NCI-H510A (cell line): ENCODE measurements around the gene IGSF11.
"Not testable (repeated sequence)": the region's sequence is repeated elsewhere in the genome, so short reads cannot be mapped to it uniquely, and the experiment has no call there.

Experiments
- DNase-seq: peaks from one replicate; lab custom pipeline; 2025; lab: John Stamatoyannopoulos, UW

Gene IGSF11

GRCh38 chr3:118863731-118864322 is 170.8 kb downstream of the IGSF11 start:
- no peak for DNase-seq

GRCh38 chr3:118859950-118860349 is 174.7 kb downstream of the IGSF11 start:
- no peak for DNase-seq

- DNase-seq: not testable (repeated sequence)
Observed at GRCh38 chr3:118851466-118852193, 183.0 kb downstream of the IGSF11 start.

GRCh38 chr3:118850687-118851086 is 184.0 kb downstream of the IGSF11 start:
- DNase-seq: no peak
